SH-SY5Y (cell line): ENCODE data around the gene SNURF.

Experiments
- GATA2 ChIP-seq: IDR thresholded peaks from 2 replicates; pipeline ENCODE4 v1.6.1; 2011; ENCODE audit warnings: mild to moderate bottlenecking, low read depth, low read length
- GATA3 ChIP-seq: IDR thresholded peaks from 2 replicates; pipeline ENCODE4 v1.6.1; 2011; ENCODE audit warnings: low read depth, mild to moderate bottlenecking, low read length, moderate library complexity

GRCh38 chr15:24957691-24958090 lies 2.9 kb downstream of the SNURF start:
- TF ChIP-seq GATA2 (no peak), GATA3 (no peak)
